Common myeloid progenitor, CD34-positive (primary cell): ENCODE results near the gene GLI2.

Source experiments
- CTCF ChIA-PET: fragments of 350-600 bp; sonication (Branson Sonifier 250); formaldehyde crosslinking; loops from one replicate; lab custom pipeline; 2021; ENCODE audit warnings: antibody characterized with exemption; lab: Charles Lee
- POLR2A ChIA-PET: fragments of 350-600 bp; sonication (Branson Sonifier 250); formaldehyde crosslinking; loops from one replicate; lab custom pipeline; 2021; ENCODE audit warnings: antibody characterized with exemption; lab: Charles Lee
- DNase-seq, 3 donors: peaks; one replicate each; pipeline versions ENCODE4 v3.0.0 to v3.0.0-alpha.2; 2013
- H3K27ac ChIP-seq, 2 experiments: 1 replicate in 1 of 2; 2 replicates in 1 of 2; pipeline ENCODE4 v1.7.0; 2013; ENCODE audit warnings: inconsistent platforms in 2 of 2, low read length in 2 of 2, mild to moderate bottlenecking in 2 of 2, low read depth in 1 of 2, moderate library complexity in 1 of 2; ENCODE audit not compliant: severe bottlenecking in 2 of 2, insufficient read depth in 1 of 2, poor library complexity in 1 of 2
- H3K27me3 ChIP-seq, 5 experiments: replicated peaks in 2 of 5; 1 replicate in 3 of 5; 2 replicates in 2 of 5; pipeline versions ENCODE4 v1.6.1 to v1.7.0; 2013; ENCODE audit warnings: low read length in 4 of 5, mild to moderate bottlenecking in 2 of 5, moderate library complexity in 2 of 5, inconsistent platforms in 1 of 5; ENCODE audit not compliant: insufficient read depth in 5 of 5, control insufficient read depth in 4 of 5
- H3K36me3 ChIP-seq, 4 experiments: 1 replicate in 2 of 4; 2 replicates in 2 of 4; pipeline versions ENCODE4 v1.6.1 to v1.7.0; 2013; ENCODE audit warnings: low read length in 3 of 4, control low read depth in 1 of 4, mild to moderate bottlenecking in 1 of 4; ENCODE audit not compliant: control insufficient read depth in 4 of 4, insufficient read depth in 4 of 4
- H3K4me1 ChIP-seq, 4 experiments: 1 replicate in 3 of 4; 2 replicates in 1 of 4; pipeline versions ENCODE4 v1.6.1 to v1.7.1; 2013; ENCODE audit warnings: low read length in 3 of 4, mild to moderate bottlenecking in 3 of 4, control low read depth in 1 of 4, inconsistent platforms in 1 of 4, moderate library complexity in 1 of 4; ENCODE audit not compliant: control insufficient read depth in 4 of 4, insufficient read depth in 4 of 4; ENCODE audit errors: control extremely low read depth in 1 of 4
- H3K4me3 ChIP-seq, 7 experiments: 1 replicate in 4 of 7; 2 replicates in 3 of 7; pipeline versions ENCODE4 v1.5.1 to v1.7.0; 2013; ENCODE audit warnings: mild to moderate bottlenecking in 7 of 7, low read length in 6 of 7, moderate library complexity in 6 of 7, inconsistent platforms in 2 of 7, low read depth in 2 of 7, control low read depth in 1 of 7; ENCODE audit not compliant: insufficient read depth in 4 of 7, control insufficient read depth in 1 of 7; ENCODE audit errors: extremely low read depth in 1 of 7
- H3K9me3 ChIP-seq, 5 experiments: 1 replicate in 4 of 5; 2 replicates in 1 of 5; pipeline versions ENCODE4 v1.6.1 to v1.7.1; 2013; ENCODE audit warnings: low read length in 4 of 5, mild to moderate bottlenecking in 2 of 5, inconsistent platforms in 1 of 5, low read depth in 1 of 5, moderate library complexity in 1 of 5; ENCODE audit not compliant: control insufficient read depth in 4 of 5, insufficient read depth in 2 of 5; ENCODE audit errors: control extremely low read depth in 1 of 5
- WGBS: methylation state at CpG from one replicate; pipeline ENCODE4 v1.1.5; 2013; ENCODE audit not compliant: insufficient coverage; 5-methylcytosine and 5-hydroxymethylcytosine counted together

GLI2 gene

DNA sequence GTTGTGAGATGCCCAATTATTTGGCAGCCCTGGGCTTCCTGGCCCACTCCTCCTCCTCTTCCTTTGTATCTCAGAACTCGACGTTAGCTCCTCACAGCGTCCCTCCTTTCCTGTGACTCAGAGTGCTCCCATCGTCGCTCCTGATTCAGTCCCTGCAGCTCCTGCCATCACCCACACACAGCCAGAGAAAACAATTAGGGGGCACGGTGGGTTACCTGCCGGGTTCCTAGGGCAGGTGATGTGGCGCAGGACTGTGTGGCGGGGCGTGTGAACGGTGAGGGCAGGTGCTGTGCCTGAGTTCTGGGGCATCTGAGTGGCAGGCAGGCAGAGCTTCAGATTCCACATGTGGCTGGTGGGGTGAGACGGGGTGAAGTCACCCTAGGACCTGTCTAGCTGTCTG, 42.6 kb downstream of the GLI2 start:
- DNase-seq: no peak
- Histone ChIP-seq H3K27me3 (no peaks in the 10 kb centered on the region), H3K27ac (no peak overlapping the region), H3K36me3 (no peaks in the 10 kb centered on the region), H3K4me3 (no peak overlapping the region), H3K4me1 (peaks cover 0 to 7% (median 3%) of the 10 kb centered on the region in 4 experiments), H3K9me3 (no peaks in the 10 kb centered on the region)
- 94% methylated on average over 10 of the region's 12 CpGs for WGBS
- ChIA-PET POLR2A (no interaction called here), CTCF (no interaction called here)

DNA sequence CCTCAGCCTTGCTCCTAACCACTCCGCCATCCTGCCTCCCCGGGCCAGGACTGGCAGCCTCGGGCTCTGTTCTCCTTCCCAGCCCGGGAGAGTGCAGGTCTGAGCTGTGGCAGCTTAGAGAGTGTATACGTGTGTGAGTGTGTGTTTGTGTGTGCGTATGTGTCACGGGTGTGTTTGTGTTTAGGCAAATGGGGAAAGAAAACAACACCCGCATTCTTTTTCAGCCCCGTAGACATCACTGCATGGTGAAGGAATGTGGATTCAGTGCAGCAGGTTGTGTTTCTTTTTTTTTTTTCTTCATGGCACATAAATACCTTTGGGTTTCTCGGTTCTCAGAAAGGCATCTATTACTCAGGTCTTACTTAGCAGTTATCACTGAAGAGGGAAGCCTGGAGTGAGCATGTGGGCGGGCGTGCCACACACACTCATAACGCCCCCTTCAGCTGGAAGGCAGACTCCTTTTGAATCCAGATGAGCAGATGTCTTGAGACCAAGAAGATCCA, 44.2 kb downstream of the GLI2 start:
- Histone ChIP-seq H3K27me3 (no peaks in the 10 kb centered on the region), H3K4me3 (no peak overlapping the region), H3K9me3 (no peaks in the 10 kb centered on the region), H3K36me3 (no peaks in the 10 kb centered on the region), H3K27ac (no peak overlapping the region), H3K4me1 (peaks cover 0 to 22% (median 15%) of the 10 kb centered on the region in 4 experiments)
- ChIA-PET CTCF (no interaction called here), POLR2A (no interaction called here)
- 90% methylated on average over 7 of the region's 13 CpGs for WGBS
- DNase-seq: peak in 1 of 3 donors; percentile 11

DNA sequence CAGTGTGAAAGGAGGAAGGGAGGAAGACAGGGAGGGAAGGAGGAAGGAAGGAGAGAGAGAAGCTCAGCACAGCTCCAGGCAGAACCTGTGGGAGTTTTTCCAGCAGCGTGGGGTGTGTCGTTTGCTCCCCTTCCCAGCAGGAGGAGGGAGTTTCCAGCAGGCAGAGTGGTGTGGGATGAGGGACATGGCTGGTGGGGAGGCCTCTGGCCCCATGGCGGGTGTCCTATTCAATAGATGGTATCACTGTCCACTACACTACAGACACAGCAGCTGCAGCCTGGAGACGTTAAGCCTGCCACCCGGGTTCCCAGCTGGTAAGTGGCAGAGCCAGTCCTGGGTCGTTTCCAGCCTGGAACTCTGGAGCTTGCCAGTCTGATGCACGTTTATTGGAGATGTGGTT, 44.7 kb downstream of the GLI2 start:
- Histone ChIP-seq H3K27me3 (peaks cover 0 to 3% (median 0%) of the 10 kb centered on the region in 5 experiments), H3K4me3 (no peak overlapping the region), H3K36me3 (no peaks in the 10 kb centered on the region), H3K27ac (no peak overlapping the region), H3K4me1 (peaks cover 0 to 24% (median 15%) of the 10 kb centered on the region in 4 experiments), H3K9me3 (no peaks in the 10 kb centered on the region)
- CTCF ChIA-PET: no interaction called here
- WGBS: 88% methylated on average over 4 of the region's 7 CpGs
- DNase-seq: no peak
- POLR2A ChIA-PET: no interaction called here

DNA sequence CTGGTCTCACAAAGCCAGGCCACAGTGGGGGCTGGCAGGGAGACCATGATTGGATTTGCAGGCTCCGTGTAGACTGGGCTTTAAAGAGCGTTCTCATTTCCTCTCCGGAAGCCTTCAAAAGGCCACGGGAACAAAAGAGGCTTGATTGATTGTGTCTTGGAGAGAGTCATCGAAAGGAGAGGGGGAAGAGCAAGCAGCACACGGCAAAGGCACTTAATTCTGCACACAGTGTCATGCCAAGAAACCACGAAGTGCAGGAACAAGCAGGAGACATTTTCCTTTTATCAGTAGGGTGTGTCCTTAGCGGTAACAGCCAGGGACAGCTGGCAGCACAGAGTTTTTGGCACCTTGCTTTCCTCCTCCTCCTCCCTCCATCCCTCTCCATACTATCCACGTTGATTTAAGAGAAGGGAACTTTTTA, 47.7 kb downstream of the GLI2 start:
- Histone ChIP-seq H3K27ac (no peak overlapping the region), H3K36me3 (no peaks in the 10 kb centered on the region), H3K4me1 (peaks cover 0 to 24% (median 15%) of the 10 kb centered on the region in 4 experiments), H3K9me3 (no peaks in the 10 kb centered on the region), H3K4me3 (no peak overlapping the region), H3K27me3 (peaks cover 0 to 3% (median 0%) of the 10 kb centered on the region in 5 experiments)
- peak; percentile 12 to 68 (median 59) for DNase-seq
- POLR2A ChIA-PET: no interaction called here
- WGBS: 0% methylated on average over 7 of the region's 9 CpGs
- CTCF ChIA-PET: no interaction called here

DNA sequence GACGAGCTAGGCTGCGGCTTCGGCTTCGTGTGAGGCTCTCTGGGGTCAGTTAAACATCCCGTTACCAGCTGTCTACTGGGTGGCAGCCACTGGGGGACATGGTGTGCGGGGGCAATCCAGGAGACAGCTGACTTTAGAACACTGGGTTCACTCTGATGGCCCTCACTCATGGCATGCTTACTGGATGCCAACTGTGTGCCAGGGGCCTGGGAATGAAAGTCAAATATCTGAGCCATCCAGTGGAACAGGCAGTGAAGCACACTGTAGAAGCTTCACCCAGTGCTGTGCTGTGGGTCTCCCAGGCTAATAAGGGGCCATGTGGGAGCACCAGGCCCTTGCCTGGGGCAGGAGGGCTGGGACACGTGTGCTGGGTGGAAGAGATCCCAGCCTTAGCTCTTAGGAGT, 48.3 kb downstream of the GLI2 start:
- H3K36me3 ChIP-seq: no peaks in the 10 kb centered on the region
- no peak for DNase-seq
- no peaks in the 10 kb centered on the region for H3K9me3 ChIP-seq
- H3K27ac ChIP-seq: no peak overlapping the region
- H3K4me1 ChIP-seq: peaks cover 0 to 24% (median 15%) of the 10 kb centered on the region in 4 experiments
- WGBS: 95% methylated on average over 7 of the region's 7 CpGs
- CTCF ChIA-PET: no interaction called here
- no peak overlapping the region for H3K4me3 ChIP-seq
- peaks cover 0 to 3% (median 0%) of the 10 kb centered on the region in 5 experiments for H3K27me3 ChIP-seq
- POLR2A ChIA-PET: no interaction called here
